Naive thymus-derived CD4-positive, alpha-beta T cell (primary cell): ENCODE results near the gene A1CF. TPM values are rescaled to one million over a fixed set of nuclear protein-coding genes. Genes with fewer than 3 reads are reported as not detected.
"Not testable (repeated sequence)": the region's sequence is repeated elsewhere in the genome, so short reads cannot be mapped to it uniquely, and the experiment has no call there.

Source experiments
- ATAC-seq: fragments of 150-1000 bp; cut with Tn5 transposase; 2 replicates; pipeline ENCODE4 v1.10.0; 2021; ENCODE audit warnings: mild to moderate bottlenecking, moderate library complexity
- CTCF ChIA-PET: fragments of 350-600 bp; sonication (Branson Sonifier 250); formaldehyde crosslinking; loops from one replicate; lab custom pipeline; 2021; ENCODE audit warnings: antibody characterized with exemption; lab: Charles Lee
- POLR2A ChIA-PET: fragments of 350-600 bp; sonication (Branson Sonifier 250); formaldehyde crosslinking; loops from one replicate; lab custom pipeline; 2021; ENCODE audit warnings: antibody characterized with exemption, inconsistent platforms; lab: Charles Lee
- DNase-seq, 9 donors: peaks; one replicate each; pipeline versions ENCODE4 v3.0.0 to v3.0.0-alpha.2; 2020 to 2022; ENCODE audit warnings: mixed read lengths in 1 of 9
- H3K27ac ChIP-seq: one replicate; pipeline ENCODE4 v1.7.0; 2013; ENCODE audit warnings: mild to moderate bottlenecking, low read depth, low read length, moderate library complexity
- H3K27me3 ChIP-seq, 2 donors: one replicate each; pipeline ENCODE4 v1.7.0; 2013; ENCODE audit warnings: low read length in 2 of 2, mild to moderate bottlenecking in 2 of 2, moderate library complexity in 2 of 2; ENCODE audit not compliant: control insufficient read depth in 2 of 2, insufficient read depth in 2 of 2
- H3K36me3 ChIP-seq, 3 experiments: 1 replicate in 2 of 3; 2 replicates in 1 of 3; pipeline ENCODE4 v1.7.0; 2013; ENCODE audit warnings: low read length in 3 of 3, mild to moderate bottlenecking in 3 of 3, moderate library complexity in 1 of 3; ENCODE audit not compliant: insufficient read depth in 3 of 3, control insufficient read depth in 2 of 3
- H3K4me1 ChIP-seq, 2 donors: one replicate each; pipeline ENCODE4 v1.7.0; 2013; ENCODE audit warnings: low read length in 2 of 2, mild to moderate bottlenecking in 2 of 2, moderate library complexity in 1 of 2; ENCODE audit not compliant: control insufficient read depth in 2 of 2, insufficient read depth in 2 of 2
- H3K4me3 ChIP-seq: 2 replicates; pipeline ENCODE4 v1.7.0; 2013; ENCODE audit warnings: mild to moderate bottlenecking, low read length
- H3K9me3 ChIP-seq, 3 experiments: 1 replicate in 2 of 3; 2 replicates in 1 of 3; pipeline ENCODE4 v1.7.0; 2013; ENCODE audit warnings: low read length in 3 of 3; ENCODE audit not compliant: control insufficient read depth in 2 of 3
- H3K27ac Mint-ChIP-seq, 9 donors: one replicate each; pipeline ENCODE4 v1.8.0; 2020 to 2022; ENCODE audit warnings: mixed read lengths in 9 of 9, mild to moderate bottlenecking in 8 of 9, moderate library complexity in 5 of 9, inconsistent platforms in 2 of 9
- H3K27me3 Mint-ChIP-seq, 5 donors: one replicate each; pipeline ENCODE4 v1.8.0; 2021 to 2022; ENCODE audit warnings: mixed read lengths in 5 of 5, mild to moderate bottlenecking in 1 of 5
- H3K36me3 Mint-ChIP-seq, 5 donors: one replicate each; pipeline ENCODE4 v1.8.0; 2020 to 2022; ENCODE audit warnings: mixed read lengths in 5 of 5, mild to moderate bottlenecking in 3 of 5, inconsistent platforms in 1 of 5
- H3K4me1 Mint-ChIP-seq, 7 donors: one replicate each; pipeline ENCODE4 v1.8.0; 2020 to 2022; ENCODE audit warnings: mixed read lengths in 7 of 7, mild to moderate bottlenecking in 3 of 7, inconsistent platforms in 1 of 7
- H3K4me3 Mint-ChIP-seq, 10 donors: one replicate each; pipeline ENCODE4 v1.8.0; 2020 to 2022; ENCODE audit warnings: mild to moderate bottlenecking in 10 of 10, mixed read lengths in 10 of 10, moderate library complexity in 6 of 10, inconsistent platforms in 2 of 10
- H3K9me3 Mint-ChIP-seq, 11 donors: one replicate each; pipeline ENCODE4 v1.8.0; 2020 to 2022; ENCODE audit warnings: mixed read lengths in 11 of 11, mild to moderate bottlenecking in 4 of 11, inconsistent platforms in 1 of 11, moderate library complexity in 1 of 11
- intact Hi-C, 2 donors: fragments of 100-400 bp; cut with micrococcal nuclease; formaldehyde crosslinking; loops; one replicate each; pipeline ENCODE4 v1.15.1; 2023
- polyA plus RNA-seq, 2 donors: library from polyadenylated mRNA; unstranded; fragments of 300-500 nt; fragmentation: Illumina TruSeq; gene quantifications; one replicate each; pipeline ENCODE4 v1.2.3, GENCODE V29; 2021
- total RNA-seq, 6 experiments: library from RNA in 5 of 6; stranded (reverse) in 5 of 6; gene quantifications; 1 replicate in 5 of 6; 2 replicates in 1 of 6; pipeline ENCODE4 v1.2.3 and lab custom pipeline; 2021 to 2026

The A1CF gene
- total and polyA plus RNA-seq, 7 experiments from 2014 or later, result not detected

GRCh38 chr10:50799595-50799994, 85.8 kb downstream of the A1CF start:
- no peak overlapping the region for H3K27ac Mint-ChIP-seq
- intact Hi-C loops, result no loop called here
- Histone ChIP-seq H3K9me3 (no peaks in the 10 kb centered on the region), H3K36me3 (no peaks in the 10 kb centered on the region), H3K4me3 (no peak overlapping the region), H3K27ac (no peak overlapping the region), H3K27me3 (no peaks in the 10 kb centered on the region), H3K4me1 (no peaks in the 10 kb centered on the region)
- CTCF ChIA-PET, result no interaction called here
- no peaks in the 10 kb centered on the region for H3K9me3 Mint-ChIP-seq
- no peaks in the 10 kb centered on the region for H3K36me3 Mint-ChIP-seq
- H3K27me3 Mint-ChIP-seq, result peaks cover 17 to 37% (median 23%) of the 10 kb centered on the region in 5 donors
- POLR2A ChIA-PET, result no interaction called here
- no peaks in the 10 kb centered on the region for H3K4me1 Mint-ChIP-seq
- ATAC-seq (no peak), DNase-seq (no peak)
- H3K4me3 Mint-ChIP-seq, result no peak overlapping the region

DNA sequence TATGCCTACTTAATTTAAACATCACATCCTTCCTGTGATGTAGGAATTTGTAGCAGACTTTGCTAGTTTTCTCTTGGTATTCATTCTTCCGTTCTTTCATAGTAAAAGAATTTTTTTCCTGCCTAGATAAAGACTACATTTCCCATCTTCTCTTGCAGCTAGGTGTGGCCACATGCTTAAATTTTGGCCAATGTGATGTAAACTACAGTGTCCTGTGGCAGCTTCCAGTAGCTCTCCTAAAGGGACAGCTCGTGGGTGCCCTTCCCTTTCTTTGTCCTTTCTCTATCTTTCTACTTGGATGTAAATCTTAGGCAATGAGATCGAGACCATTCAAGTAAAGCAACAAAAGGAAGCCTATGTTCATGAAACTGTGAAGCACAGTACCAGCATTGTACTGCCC, 87.1 kb downstream of the A1CF start:
- CTCF ChIA-PET, result no interaction called here
- POLR2A ChIA-PET, result no interaction called here
- no peak for DNase-seq

GRCh38 chr10:50796693-50797092, 88.7 kb downstream of the A1CF start:
- no peaks in the 10 kb centered on the region for H3K9me3 ChIP-seq
- CTCF ChIA-PET, result no interaction called here
- Mint-ChIP-seq H3K4me3 (no peak overlapping the region), H3K27ac (no peak overlapping the region), H3K27me3 (peaks cover 13 to 37% (median 32%) of the 10 kb centered on the region in 5 donors), H3K36me3 (no peaks in the 10 kb centered on the region), H3K9me3 (no peaks in the 10 kb centered on the region), H3K4me1 (no peaks in the 10 kb centered on the region)
- intact Hi-C loops, result no loop called here
- no peak overlapping the region for H3K4me3 ChIP-seq
- H3K36me3 ChIP-seq, result no peaks in the 10 kb centered on the region
- no peaks in the 10 kb centered on the region for H3K4me1 ChIP-seq
- no peak overlapping the region for H3K27ac ChIP-seq
- ATAC-seq (no peak), DNase-seq (no peak)
- H3K27me3 ChIP-seq, result no peaks in the 10 kb centered on the region
- POLR2A ChIA-PET, result no interaction called here

More for the DNA sequence above, 87.1 kb downstream of the A1CF start:
- Histone ChIP-seq H3K4me3 (no peak overlapping the region), H3K36me3 (no peaks in the 10 kb centered on the region), H3K27ac (no peak overlapping the region), H3K27me3 (no peaks in the 10 kb centered on the region), H3K4me1 (no peaks in the 10 kb centered on the region), H3K9me3 (no peaks in the 10 kb centered on the region)
- intact Hi-C loops, result no loop called here
- Mint-ChIP-seq H3K36me3 (no peaks in the 10 kb centered on the region), H3K27me3 (peaks cover 14 to 37% (median 27%) of the 10 kb centered on the region in 5 donors), H3K4me3 (no peak overlapping the region), H3K27ac (no peak overlapping the region), H3K9me3 (no peaks in the 10 kb centered on the region), H3K4me1 (no peaks in the 10 kb centered on the region)
- ATAC-seq, result no peak

DNA sequence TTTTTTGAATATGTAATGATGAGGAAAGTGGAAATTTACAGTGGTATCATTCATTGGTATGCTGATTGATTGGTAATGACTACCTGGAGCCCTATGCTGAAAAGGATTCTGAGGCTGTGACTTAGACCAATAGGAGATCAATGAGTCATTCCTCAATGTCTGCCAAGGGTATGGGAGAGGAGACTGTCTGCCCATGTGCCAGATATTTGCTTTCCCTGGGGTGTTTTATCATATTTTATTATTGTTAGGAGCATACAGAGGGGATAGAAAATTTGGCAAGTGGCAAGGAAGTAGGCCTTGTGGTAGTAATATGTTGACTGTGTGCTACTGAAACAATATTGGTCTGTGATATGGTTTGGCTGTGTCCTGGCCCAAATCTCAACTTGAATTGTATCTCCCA, 90.9 kb downstream of the A1CF start:
- Mint-ChIP-seq H3K9me3 (no peaks in the 10 kb centered on the region), H3K4me3 (no peak overlapping the region), H3K4me1 (no peaks in the 10 kb centered on the region), H3K27ac (no peak overlapping the region), H3K36me3 (no peaks in the 10 kb centered on the region), H3K27me3 (peaks cover 9 to 32% (median 21%) of the 10 kb centered on the region in 5 donors)
- intact Hi-C loops, result no loop called here
- Histone ChIP-seq H3K27ac (no peak overlapping the region), H3K9me3 (no peaks in the 10 kb centered on the region), H3K4me3 (no peak overlapping the region), H3K4me1 (no peaks in the 10 kb centered on the region), H3K36me3 (no peaks in the 10 kb centered on the region), H3K27me3 (no peaks in the 10 kb centered on the region)
- DNase-seq, result no peak
- ChIA-PET CTCF (no interaction called here), POLR2A (no interaction called here)
- no peak for ATAC-seq

DNA sequence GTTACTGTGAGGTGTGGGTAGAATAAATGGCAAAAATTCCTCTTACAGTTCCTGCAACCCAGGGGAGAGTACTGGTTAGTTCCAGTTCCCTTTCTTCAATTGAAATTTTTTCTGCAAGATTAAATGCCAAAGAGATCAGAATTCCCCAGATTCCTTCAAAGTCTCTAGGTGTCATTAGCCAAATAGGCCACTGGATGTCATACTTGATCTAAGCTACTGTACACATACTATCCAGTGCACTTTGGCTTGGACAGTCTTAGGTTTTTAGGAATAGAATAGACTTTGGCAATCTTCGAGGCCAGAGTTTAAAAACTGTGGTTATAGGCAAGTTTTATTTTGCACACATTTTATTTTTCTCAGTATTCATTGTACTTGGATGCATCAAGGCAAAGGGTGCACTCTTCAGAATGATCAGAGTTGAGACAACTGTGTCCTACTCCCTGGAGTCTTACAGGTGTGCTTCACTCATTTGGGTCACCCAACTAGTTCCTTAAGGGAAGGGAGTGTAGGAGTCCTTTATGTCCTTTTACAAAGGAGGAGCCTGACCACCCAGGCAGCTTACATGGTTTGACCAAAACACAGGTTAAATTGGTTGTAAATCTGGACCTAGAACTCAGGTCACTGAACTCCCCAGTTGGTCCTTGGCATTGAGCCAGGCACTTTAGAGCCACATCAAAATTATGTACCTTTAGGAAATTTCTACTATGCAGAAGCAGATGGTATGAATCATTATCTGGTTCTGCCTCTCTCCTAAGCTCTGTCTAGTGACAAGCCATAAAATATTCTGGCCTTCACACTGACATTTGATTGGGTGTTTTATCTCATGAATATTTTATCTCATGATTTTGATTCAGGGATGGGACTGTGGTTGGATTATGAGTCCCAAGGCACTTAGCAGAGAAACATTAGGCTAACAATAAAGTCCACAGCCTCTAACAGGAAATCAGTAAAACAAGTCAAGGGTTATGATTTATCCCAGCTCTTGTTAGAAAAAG, 96.2 kb downstream of the A1CF start:
- no peaks in the 10 kb centered on the region for H3K9me3 ChIP-seq
- H3K4me1 ChIP-seq, result no peaks in the 10 kb centered on the region
- ChIA-PET POLR2A (no interaction called here), CTCF (no interaction called here)
- peaks cover 2 to 21% (median 7%) of the 10 kb centered on the region in 5 donors for H3K27me3 Mint-ChIP-seq
- intact Hi-C loops, result no loop called here
- H3K4me3 Mint-ChIP-seq, result no peak overlapping the region
- H3K27me3 ChIP-seq, result no peaks in the 10 kb centered on the region
- no peak overlapping the region for H3K27ac ChIP-seq
- H3K9me3 Mint-ChIP-seq, result peaks cover 0 to 15% (median 8%) of the 10 kb centered on the region in 11 donors
- peaks cover 0 to 6% (median 0%) of the 10 kb centered on the region in 5 donors for H3K36me3 Mint-ChIP-seq
- no peak overlapping the region for H3K27ac Mint-ChIP-seq
- no peak overlapping the region for H3K4me3 ChIP-seq
- H3K4me1 Mint-ChIP-seq, result peaks cover 0 to 9% (median 5%) of the 10 kb centered on the region in 7 donors
- no peak for DNase-seq
- no peak for ATAC-seq
- H3K36me3 ChIP-seq, result no peaks in the 10 kb centered on the region

- intact Hi-C loops, ATAC-seq, CTCF ChIA-PET, H3K4me3 Mint-ChIP-seq, H3K4me3 ChIP-seq, H3K36me3 Mint-ChIP-seq, DNase-seq, H3K27me3 ChIP-seq, H3K27ac Mint-ChIP-seq, POLR2A ChIA-PET, H3K9me3 ChIP-seq, H3K4me1 Mint-ChIP-seq, H3K27ac ChIP-seq, H3K4me1 ChIP-seq, H3K36me3 ChIP-seq: not testable (repeated sequence)
- H3K9me3 Mint-ChIP-seq, result peaks cover 0 to 15% (median 8%) of the 10 kb centered on the region in 11 donors
- peaks cover 0 to 12% (median 7%) of the 10 kb centered on the region in 5 donors for H3K27me3 Mint-ChIP-seq
These were observed 97.5 kb downstream of the A1CF start for GRCh38 chr10:50787962-50788361.

GRCh38 chr10:50782017-50782416, 103.4 kb downstream of the A1CF start:
- H3K36me3 ChIP-seq, POLR2A ChIA-PET, H3K36me3 Mint-ChIP-seq, ATAC-seq, H3K4me1 Mint-ChIP-seq, H3K27ac Mint-ChIP-seq, H3K4me3 Mint-ChIP-seq, H3K9me3 ChIP-seq, H3K27ac ChIP-seq, intact Hi-C loops, H3K4me1 ChIP-seq, H3K4me3 ChIP-seq, DNase-seq, CTCF ChIA-PET, H3K27me3 Mint-ChIP-seq, H3K27me3 ChIP-seq: not testable (repeated sequence)
- H3K9me3 Mint-ChIP-seq, result peaks cover 0 to 11% (median 4%) of the 10 kb centered on the region in 11 donors
